Stomach (tissue), 9 donors: Measurements from ENCODE around the gene RPS28. TPM values are rescaled to one million over a fixed set of nuclear protein-coding genes. Genes with fewer than 3 reads are reported as not detected.
A peak's percentile ranks its signal among the peaks of the same experiment; 100 is the strongest.
"Not testable (repeated sequence)": the region's sequence is repeated elsewhere in the genome, so short reads cannot be mapped to it uniquely, and the experiment has no call there.

Source experiments
- DNase-seq, 2 donors: peaks; one replicate each; pipeline versions ENCODE4 v3.0.0 to v3.0.0-alpha.2; 2013 to 2019
- H3K27ac ChIP-seq, 5 donors: fragments of 200-600 bp in 4 of 5; sonication (generic) in 4 of 5; one replicate each; pipeline ENCODE4 v1.5.1; 2013 to 2019; ENCODE audit warnings: mild to moderate bottlenecking in 1 of 5, moderate library complexity in 1 of 5
- H3K27me3 ChIP-seq, 3 donors: fragments of 200-600 bp; sonication (generic); one replicate each; pipeline ENCODE4 v1.5.1; 2017 to 2019; ENCODE audit warnings: mixed run types in 1 of 3
- H3K36me3 ChIP-seq, 4 donors: fragments of 200-600 bp; sonication (generic); 1 replicate in 3 of 4; 2 replicates in 1 of 4; pipeline ENCODE4 v1.5.1; 2016 to 2019
- H3K4me1 ChIP-seq, 4 donors: fragments of 200-600 bp; sonication (generic); one replicate each; pipeline ENCODE4 v1.5.1; 2016 to 2019
- H3K4me3 ChIP-seq, 4 donors: fragments of 200-600 bp; sonication (generic) in 3 of 4; one replicate each; pipeline ENCODE4 v1.5.1; 2016 to 2019; ENCODE audit warnings: mild to moderate bottlenecking in 1 of 4
- H3K9me3 ChIP-seq, 4 donors: fragments of 200-600 bp; sonication (generic); one replicate each; pipeline ENCODE4 v1.5.1; 2016 to 2019
- EP300 ChIP-seq: sonication (generic); formaldehyde crosslinking; IDR thresholded peaks from one replicate; pipeline ENCODE4 v1.6.1; 2017; ENCODE audit warnings: antibody characterized with exemption
- POLR2A ChIP-seq, 4 donors: fragments of 450-650 bp; IDR thresholded peaks; one replicate each; pipeline ENCODE4 v1.6.1; 2016; ENCODE audit warnings: antibody characterized with exemption in 4 of 4, control low read depth in 2 of 4, mild to moderate bottlenecking in 1 of 4, moderate library complexity in 1 of 4
- POLR2AphosphoS5 ChIP-seq, 3 donors: sonication (generic); formaldehyde crosslinking; IDR thresholded peaks; one replicate each; pipeline ENCODE4 v1.6.1; 2016; ENCODE audit warnings: antibody characterized with exemption in 3 of 3
- WGBS, 5 donors: extraction: QIAGEN DNeasy Blood & Tissue Kit in 3 of 5; methylation state at CpG; one replicate each; pipeline versions ENCODE4 v1.1.5 to v1.1.7; 2013 to 2018; 5-methylcytosine and 5-hydroxymethylcytosine counted together
- intact Hi-C: fragments of 100-400 bp; cut with DNase I; formaldehyde crosslinking; loops from one replicate; pipeline ENCODE4 v1.15.1; 2023; ENCODE audit warnings: low total_unique reads
- polyA plus RNA-seq, 3 donors: library from polyadenylated mRNA; stranded (reverse); fragments of 200-250 nt; gene quantifications; one replicate each; pipeline ENCODE4 v1.2.3, GENCODE V29; 2013
- total RNA-seq, 5 donors: library from RNA; depleted of rRNA; stranded (reverse); fragments of >200 nt; gene quantifications; one replicate each; pipeline versions ENCODE4 v1.1.0 to v1.2.3, GENCODE V29; 2014 to 2016
- TF ChIP-seq, protein P1 (sequence below), 7 experiments: fragments of 450-650 bp in 4 of 7; fragments of 200-600 bp in 3 of 7; sonication (generic) in 3 of 7; IDR thresholded peaks; one replicate each; pipeline ENCODE4 v1.5.1; 2016 to 2019; ENCODE audit warnings: antibody characterized with exemption in 7 of 7, control low read depth in 2 of 7, mild to moderate bottlenecking in 1 of 7
- donor health status: healthy with polysubstance abuse.
- donor health status: Bipolar disorder and iron deficiency.
- donor health status: healthy.

RPS28 gene
- total and polyA plus RNA-seq, 8 donors = 335 to 2,088 (median 820) TPM

DNA sequence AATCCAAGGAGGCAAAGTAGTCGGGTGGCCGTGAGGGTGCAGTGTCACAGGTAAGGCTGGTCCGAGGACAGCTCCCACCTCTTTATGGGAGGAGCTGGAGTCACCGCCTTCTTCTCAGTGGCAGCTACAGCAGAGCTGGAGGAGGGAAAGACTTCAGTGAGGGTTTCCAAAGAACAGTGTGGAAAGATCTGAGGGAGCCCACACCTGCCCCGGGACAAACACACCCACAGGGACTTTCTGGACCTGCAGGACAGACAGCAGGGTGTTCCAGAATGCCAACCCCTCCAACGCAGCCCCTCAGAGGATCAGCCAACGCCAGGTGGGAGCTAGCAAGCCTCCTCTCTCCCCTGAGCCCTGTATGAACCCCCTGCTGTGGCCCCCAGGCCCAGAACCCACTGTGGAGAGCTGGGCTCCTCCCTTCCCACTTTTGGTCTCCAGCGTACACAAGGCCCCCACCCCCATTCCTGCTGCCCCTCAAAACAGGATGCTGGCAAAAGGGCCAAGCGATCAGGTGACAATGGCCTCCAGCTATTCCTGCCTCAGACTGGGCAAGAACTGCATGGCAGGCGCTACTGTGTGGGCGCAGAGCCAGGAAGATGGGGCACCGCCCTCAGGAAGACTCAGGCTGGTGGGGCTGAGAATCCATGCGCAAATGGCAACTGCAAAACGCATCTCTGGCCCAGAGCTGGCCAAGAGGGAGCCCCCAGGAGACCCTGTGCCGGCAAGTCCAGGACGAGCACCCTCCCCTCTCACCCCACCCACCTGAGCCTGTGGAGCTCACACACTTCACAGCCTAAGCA, 9.6 kb upstream of the RPS28 start:
- Histone ChIP-seq H3K36me3 (peaks cover 48 to 75% (median 73%) of the 10 kb centered on the region in 4 donors), H3K27ac (peak overlapping the region in 2 of 5 donors; percentile 14 to 19), H3K4me1 (peaks cover 23 to 38% (median 34%) of the 10 kb centered on the region in 4 donors), H3K4me3 (no peak overlapping the region), H3K27me3 (no peaks in the 10 kb centered on the region), H3K9me3 (no peaks in the 10 kb centered on the region)
- intact Hi-C loops = no loop called here
- peak in 1 of 2 donors; percentile 9 for DNase-seq
- WGBS, 5 donors = 56 to 69% (median 66%) methylated on average over 9 to 16 of the region's 16 CpGs
- TF ChIP-seq POLR2A (IDR thresholded peaks at IDR 0.05) = no peak
- TF ChIP-seq, protein P1, sequence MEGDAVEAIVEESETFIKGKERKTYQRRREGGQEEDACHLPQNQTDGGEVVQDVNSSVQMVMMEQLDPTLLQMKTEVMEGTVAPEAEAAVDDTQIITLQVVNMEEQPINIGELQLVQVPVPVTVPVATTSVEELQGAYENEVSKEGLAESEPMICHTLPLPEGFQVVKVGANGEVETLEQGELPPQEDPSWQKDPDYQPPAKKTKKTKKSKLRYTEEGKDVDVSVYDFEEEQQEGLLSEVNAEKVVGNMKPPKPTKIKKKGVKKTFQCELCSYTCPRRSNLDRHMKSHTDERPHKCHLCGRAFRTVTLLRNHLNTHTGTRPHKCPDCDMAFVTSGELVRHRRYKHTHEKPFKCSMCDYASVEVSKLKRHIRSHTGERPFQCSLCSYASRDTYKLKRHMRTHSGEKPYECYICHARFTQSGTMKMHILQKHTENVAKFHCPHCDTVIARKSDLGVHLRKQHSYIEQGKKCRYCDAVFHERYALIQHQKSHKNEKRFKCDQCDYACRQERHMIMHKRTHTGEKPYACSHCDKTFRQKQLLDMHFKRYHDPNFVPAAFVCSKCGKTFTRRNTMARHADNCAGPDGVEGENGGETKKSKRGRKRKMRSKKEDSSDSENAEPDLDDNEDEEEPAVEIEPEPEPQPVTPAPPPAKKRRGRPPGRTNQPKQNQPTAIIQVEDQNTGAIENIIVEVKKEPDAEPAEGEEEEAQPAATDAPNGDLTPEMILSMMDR (IDR thresholded peaks at IDR 0.05) = no peak
- TF ChIP-seq EP300 = no peak
- TF ChIP-seq POLR2AphosphoS5 (IDR thresholded peaks at IDR 0.05) = no peak

DNA sequence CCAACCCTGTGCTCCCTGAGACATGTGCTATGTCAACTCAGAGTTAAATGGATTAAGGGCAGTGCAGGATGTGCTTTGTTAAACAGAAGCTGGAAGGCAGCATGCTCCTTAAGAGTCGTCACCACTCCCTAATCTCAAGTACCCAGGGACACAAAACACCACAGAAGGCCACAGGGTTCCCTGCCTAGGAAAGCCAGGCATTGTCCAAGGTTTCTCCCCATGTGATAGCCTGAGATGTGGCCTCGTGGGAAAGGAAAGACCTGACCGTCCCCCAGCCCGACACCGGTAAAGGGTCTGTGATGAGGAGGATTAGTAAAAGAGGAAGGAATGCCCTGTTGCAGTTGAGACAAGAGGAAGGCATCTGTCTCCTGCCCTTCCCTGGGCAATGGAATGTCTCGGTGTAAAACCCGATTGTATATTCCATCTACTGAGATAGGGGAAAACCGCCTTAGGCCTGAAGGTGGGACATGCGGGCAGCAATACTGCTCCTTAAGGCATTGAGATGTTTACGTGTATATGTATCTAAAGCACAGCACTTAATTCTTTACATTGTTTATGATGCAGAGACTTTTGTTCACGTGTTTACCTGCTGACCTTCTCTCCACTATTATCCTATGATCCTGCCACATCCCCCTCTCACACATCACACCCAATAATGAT, 6.2 kb upstream of the RPS28 start:
- intact Hi-C loops = loop anchor here (5.0 kb wide), 1 partner anchor 53 kb away; no protein-coding TSS in a partner anchor
- WGBS, 5 donors = 82 to 92% (median 87%) methylated on average over 11 of the region's 11 CpGs
- peaks cover 3 to 34% (median 16%) of the 10 kb centered on the region in 4 donors for H3K4me1 ChIP-seq

DNA sequence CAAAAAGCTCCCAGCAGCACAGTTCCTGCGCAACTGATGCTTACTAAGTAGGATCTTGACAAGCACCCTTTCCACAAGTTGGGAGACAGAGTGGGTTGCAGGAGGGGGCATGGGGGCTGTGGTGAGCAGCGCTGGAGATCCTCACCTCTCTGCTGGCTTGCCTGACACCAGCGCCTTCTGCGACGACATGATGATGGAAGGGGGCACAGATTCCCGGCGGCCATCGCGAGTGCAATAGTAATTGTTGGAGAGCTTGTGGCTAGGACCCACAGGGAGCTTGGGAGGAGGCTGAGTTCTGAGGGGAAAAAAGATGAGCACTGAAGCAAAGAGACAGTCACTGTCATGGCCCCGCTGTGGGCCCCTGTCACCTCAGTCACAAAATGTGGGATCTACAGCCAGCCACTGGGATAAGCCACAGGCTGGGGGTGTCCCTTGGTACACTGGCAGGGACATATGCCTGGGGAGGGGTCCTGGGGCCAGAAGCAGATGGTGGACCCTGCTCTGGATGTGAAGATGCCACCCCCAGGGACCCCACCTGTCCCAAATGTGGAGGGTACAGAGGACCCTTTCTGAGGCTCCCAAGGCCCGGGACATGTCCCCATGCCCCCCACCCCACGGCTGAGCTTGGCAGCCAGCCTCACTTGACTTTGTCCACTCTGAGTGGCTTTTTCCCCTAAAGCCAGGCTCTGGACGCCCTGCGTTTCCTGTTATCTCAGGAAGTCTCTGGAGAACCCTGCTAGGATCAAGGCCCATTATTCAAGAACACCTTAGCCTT, 4.8 kb upstream of the RPS28 start:
- H3K27ac ChIP-seq = no peak overlapping the region
- H3K36me3 ChIP-seq = peaks cover 39 to 67% (median 55%) of the 10 kb centered on the region in 4 donors
- H3K27me3 ChIP-seq = no peaks in the 10 kb centered on the region
- intact Hi-C loops = loop anchor here (5.0 kb wide), 1 partner anchor 54 kb away; no protein-coding TSS in a partner anchor
- no peak for TF ChIP-seq POLR2AphosphoS5 (IDR thresholded peaks at IDR 0.05)
- TF ChIP-seq POLR2A (IDR thresholded peaks at IDR 0.05) = no peak
- TF ChIP-seq EP300 = no peak
- TF ChIP-seq, protein P1 (IDR thresholded peaks at IDR 0.05) = no peak
- DNase-seq = no peak
- no peaks in the 10 kb centered on the region for H3K9me3 ChIP-seq
- peaks cover 8 to 40% (median 22%) of the 10 kb centered on the region in 4 donors for H3K4me1 ChIP-seq
- 76 to 89% (median 86%) methylated on average over 14 of the region's 14 CpGs for WGBS, 5 donors
- H3K4me3 ChIP-seq = no peak overlapping the region

More for the DNA sequence above, 6.2 kb upstream of the RPS28 start:
- H3K4me3 ChIP-seq, H3K27me3 ChIP-seq, H3K9me3 ChIP-seq, H3K27ac ChIP-seq, DNase-seq: not testable (repeated sequence)
- H3K36me3 ChIP-seq = peaks cover 51 to 81% (median 70%) of the 10 kb centered on the region in 4 donors

DNA sequence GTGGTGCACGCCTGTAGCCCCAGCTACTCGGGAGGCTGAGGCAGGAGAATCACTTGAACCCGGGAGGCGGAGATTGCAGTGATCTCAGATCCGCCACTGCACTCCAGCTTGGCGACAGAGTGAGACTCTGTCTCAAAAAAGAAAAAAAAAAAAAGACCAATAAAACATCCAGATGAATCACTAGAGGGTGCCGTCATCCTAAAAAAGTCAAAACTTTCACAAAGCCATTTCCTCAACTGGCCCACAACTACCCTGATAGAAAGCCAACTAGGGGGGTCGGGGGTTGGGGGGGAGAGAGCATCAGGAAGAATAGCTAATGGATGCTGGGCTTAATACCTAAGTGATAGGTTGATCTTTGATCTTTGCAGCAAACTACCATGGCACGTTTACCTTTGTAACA, 2.5 kb upstream of the RPS28 start:
- H3K4me3 ChIP-seq, H3K9me3 ChIP-seq, DNase-seq, H3K27ac ChIP-seq, H3K27me3 ChIP-seq: not testable (repeated sequence)
- WGBS, 5 donors = 67 to 80% (median 74%) methylated on average over 9 of the region's 9 CpGs
- intact Hi-C loops = loop anchor here (5.0 kb wide), 1 partner anchor 57 kb away; no protein-coding TSS in a partner anchor
- Histone ChIP-seq H3K36me3 (peaks cover 43 to 59% (median 47%) of the 10 kb centered on the region in 4 donors), H3K4me1 (peaks cover 20 to 62% (median 37%) of the 10 kb centered on the region in 4 donors)
